Esophagus squamous epithelium (tissue), 5 donors: ENCODE results near the gene NRXN3. TPM values are rescaled to one million over a fixed set of nuclear protein-coding genes. Genes with fewer than 3 reads are reported as not detected.

Experiments used
- DNase-seq: peaks from one replicate; lab custom pipeline; 2025; lab: John Stamatoyannopoulos, UW
- H3K27ac ChIP-seq, 4 donors: fragments of 200-600 bp; sonication (generic); one replicate each; pipeline ENCODE4 v1.5.1; 2016 to 2019; ENCODE audit warnings: mild to moderate bottlenecking in 1 of 4
- H3K27me3 ChIP-seq, 4 donors: fragments of 200-600 bp; sonication (generic); 1 replicate in 3 of 4; 2 replicates in 1 of 4; pipeline versions ENCODE4 v1.5.1 to v1.6.0; 2017 to 2021; ENCODE audit warnings: antibody characterized with exemption in 1 of 4
- H3K36me3 ChIP-seq, 3 donors: fragments of 200-600 bp; sonication (generic); one replicate each; pipeline ENCODE4 v1.5.1; 2016 to 2019
- H3K4me1 ChIP-seq, 3 donors: fragments of 200-600 bp; sonication (generic); one replicate each; pipeline ENCODE4 v1.5.1; 2017 to 2019
- H3K4me3 ChIP-seq, 4 donors: fragments of 200-600 bp; sonication (generic); 1 replicate in 3 of 4; 2 replicates in 1 of 4; pipeline ENCODE4 v1.5.1; 2016 to 2019; ENCODE audit warnings: mild to moderate bottlenecking in 2 of 4, moderate library complexity in 1 of 4
- H3K9me3 ChIP-seq, 3 donors: fragments of 200-600 bp; sonication (generic); one replicate each; pipeline ENCODE4 v1.5.1; 2016 to 2019
- CTCF ChIP-seq, 6 experiments: fragments of 450-650 bp in 4 of 6; fragments of 200-600 bp in 2 of 6; sonication (generic) in 2 of 6; IDR thresholded peaks; one replicate each; pipeline ENCODE4 v1.5.1; 2016 to 2019; ENCODE audit warnings: antibody characterized with exemption in 6 of 6, mild to moderate bottlenecking in 4 of 6, moderate library complexity in 4 of 6
- POLR2A ChIP-seq, 4 donors: fragments of 450-650 bp; IDR thresholded peaks; one replicate each; pipeline ENCODE4 v1.6.1; 2017; ENCODE audit warnings: antibody characterized with exemption in 4 of 4, mild to moderate bottlenecking in 4 of 4, moderate library complexity in 3 of 4
- WGBS, 2 donors: methylation state at CpG; one replicate each; pipeline ENCODE4 v1.1.5; 2018; 5-methylcytosine and 5-hydroxymethylcytosine counted together
- intact Hi-C: fragments of 100-400 bp; cut with DNase I; formaldehyde crosslinking; loops from one replicate; pipeline ENCODE4 v1.15.0; 2022
- total RNA-seq, 4 donors: library from RNA; depleted of rRNA; stranded (reverse); fragments of >200 nt; gene quantifications; one replicate each; pipeline ENCODE4 v1.1.0, GENCODE V29; 2016
- donor health status: DM: yes; HTN: yes; CAD: no.

NRXN3 gene
- total RNA-seq, 4 donors from 2014 or later: 0.30 to 15.8 (median 1.5) TPM

GRCh38 chr14:79740066-79740601 is 1570.0 kb downstream of the NRXN3 start:
- H3K4me1 ChIP-seq: no peaks in the 10 kb centered on the region
- H3K4me3 ChIP-seq: no peak overlapping the region
- TF ChIP-seq POLR2A (IDR thresholded peaks at IDR 0.05): no peak
- TF ChIP-seq CTCF (IDR thresholded peaks at IDR 0.05): no peak
- WGBS, 2 donors: 45 to 49% methylated on average over 2 of the region's 2 CpGs
- H3K36me3 ChIP-seq: no peaks in the 10 kb centered on the region
- H3K27me3 ChIP-seq: no peaks in the 10 kb centered on the region
- H3K9me3 ChIP-seq: peaks cover 0 to 18% (median 0%) of the 10 kb centered on the region in 3 donors
- no peak for DNase-seq
- no peak overlapping the region for H3K27ac ChIP-seq
- intact Hi-C loops: no loop called here

GRCh38 chr14:79742142-79742541 is 1572.0 kb downstream of the NRXN3 start:
- peaks cover 0 to 1% (median 0%) of the 10 kb centered on the region in 3 donors for H3K9me3 ChIP-seq
- intact Hi-C loops: no loop called here
- no peaks in the 10 kb centered on the region for H3K36me3 ChIP-seq
- no peak overlapping the region for H3K4me3 ChIP-seq
- no peak for DNase-seq
- H3K27ac ChIP-seq: no peak overlapping the region
- 62 to 64% methylated on average over 1 of the region's 1 CpG for WGBS, 2 donors
- H3K27me3 ChIP-seq: no peaks in the 10 kb centered on the region
- no peaks in the 10 kb centered on the region for H3K4me1 ChIP-seq
- no peak for TF ChIP-seq POLR2A (IDR thresholded peaks at IDR 0.05)
- no peak for TF ChIP-seq CTCF (IDR thresholded peaks at IDR 0.05)

GRCh38 chr14:79745046-79745445 is 1574.9 kb downstream of the NRXN3 start:
- no peak for TF ChIP-seq CTCF (IDR thresholded peaks at IDR 0.05)
- TF ChIP-seq POLR2A (IDR thresholded peaks at IDR 0.05): no peak
- no peak overlapping the region for H3K27ac ChIP-seq
- DNase-seq: no peak
- H3K27me3 ChIP-seq: no peaks in the 10 kb centered on the region
- WGBS, 2 donors: 51 to 63% methylated on average over 2 of the region's 2 CpGs
- no peak overlapping the region for H3K4me3 ChIP-seq
- H3K36me3 ChIP-seq: no peaks in the 10 kb centered on the region
- H3K4me1 ChIP-seq: no peaks in the 10 kb centered on the region
- no peaks in the 10 kb centered on the region for H3K9me3 ChIP-seq
- intact Hi-C loops: no loop called here

GRCh38 chr14:79749065-79749464 is 1578.9 kb downstream of the NRXN3 start:
- Histone ChIP-seq H3K9me3 (no peaks in the 10 kb centered on the region), H3K27me3 (no peaks in the 10 kb centered on the region), H3K36me3 (no peaks in the 10 kb centered on the region), H3K27ac (no peak overlapping the region), H3K4me1 (no peaks in the 10 kb centered on the region), H3K4me3 (no peak overlapping the region)
- intact Hi-C loops: no loop called here
- TF ChIP-seq CTCF (IDR thresholded peaks at IDR 0.05): no peak
- no peak for TF ChIP-seq POLR2A (IDR thresholded peaks at IDR 0.05)
- no peak for DNase-seq
- 73 to 88% methylated on average over 2 of the region's 2 CpGs for WGBS, 2 donors

GRCh38 chr14:79758985-79759384 is 1588.8 kb downstream of the NRXN3 start:
- no peak overlapping the region for H3K4me3 ChIP-seq
- no peaks in the 10 kb centered on the region for H3K4me1 ChIP-seq
- H3K36me3 ChIP-seq: no peaks in the 10 kb centered on the region
- TF ChIP-seq CTCF (IDR thresholded peaks at IDR 0.05): no peak
- TF ChIP-seq POLR2A (IDR thresholded peaks at IDR 0.05): no peak
- no peaks in the 10 kb centered on the region for H3K27me3 ChIP-seq
- DNase-seq: no peak
- intact Hi-C loops: no loop called here
- H3K27ac ChIP-seq: no peak overlapping the region
- H3K9me3 ChIP-seq: no peaks in the 10 kb centered on the region
